Measurements from ENCODE around the gene ARHGEF12.

DNA sequence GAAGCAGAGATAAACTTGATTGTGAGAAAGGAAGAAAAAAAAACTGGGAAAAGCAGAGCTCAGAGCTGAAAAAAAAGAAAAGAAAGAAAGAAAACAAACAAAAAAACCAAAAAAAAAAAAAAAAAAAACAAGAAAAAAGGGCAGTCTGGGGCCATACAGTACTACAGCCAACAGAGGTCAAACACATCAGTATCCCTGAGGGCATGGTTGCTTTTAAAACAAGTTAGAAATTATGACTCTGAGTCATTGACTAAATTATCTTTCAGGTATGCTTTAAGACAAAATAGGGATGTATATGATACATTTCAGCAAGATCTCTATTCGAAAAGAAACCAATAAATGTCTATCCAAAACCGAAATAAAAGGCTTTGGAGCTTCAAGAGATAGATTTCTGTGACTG is 48.2 kb upstream of the ARHGEF12 start:
- TF ChIP-seq ZNF274 (IDR thresholded peaks at IDR 0.05; ENCODE audit: low read depth, low read length), result no peak
- TF ChIP-seq SUZ12 (IDR thresholded peaks at IDR 0.05; ENCODE audit: extremely low read depth, insufficient read depth, insufficient read length), result no peak
- TF ChIP-seq YY1 (IDR thresholded peaks at IDR 0.05; ENCODE audit: insufficient read depth, insufficient read length), result no peak

Measured in NT2/D1 (cell line).